Renal cortical epithelial cell (primary cell): ENCODE data around the gene MCEMP1. TPM values are rescaled to one million over a fixed set of nuclear protein-coding genes. Genes with fewer than 3 reads are reported as not detected.

ENCODE experiments used
- DNase-seq: peaks from one replicate; pipeline ENCODE4 v3.0.0-alpha.2; 2011; ENCODE audit warnings: low read depth
- total RNA-seq: library from RNA; depleted of rRNA; stranded (reverse); fragments of >200 nt; gene quantifications from 2 replicates; pipeline ENCODE4 v1.2.3, GENCODE V29; 2014

The MCEMP1 gene
- total RNA-seq = not detected in 2 replicates

GRCh38 chr19:7676854-7677253, at the start of gene MCEMP1:
TSS of gene MCEMP1 (plus strand) at chr19:7677090. CDS start at chr19:7677121, 31 bp downstream.
- DNase-seq = no peak

DNA sequence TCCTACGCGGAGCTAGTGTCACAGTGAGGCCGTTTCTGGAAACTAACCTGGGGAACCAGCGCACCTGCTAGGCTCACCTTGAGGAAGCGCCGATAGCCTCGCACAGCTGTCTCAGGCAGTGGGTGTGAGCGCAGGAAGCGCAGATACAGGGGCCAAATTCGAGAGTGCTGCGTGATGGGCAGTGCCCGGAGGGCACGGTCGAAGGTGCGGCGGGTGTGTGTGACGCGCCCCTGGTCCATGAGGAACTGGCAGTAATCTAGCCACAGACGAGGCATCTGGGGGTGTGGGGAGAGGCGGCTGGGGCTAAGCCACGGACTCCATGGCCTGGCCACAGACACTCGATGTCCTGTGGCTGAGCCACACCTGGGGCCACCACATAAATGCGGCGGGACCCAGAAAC, 49.7 kb upstream of the MCEMP1 start:
- no peak for DNase-seq

GRCh38 chr19:7628589-7629311, 48.1 kb upstream of the MCEMP1 start:
- DNase-seq = no peak

DNA sequence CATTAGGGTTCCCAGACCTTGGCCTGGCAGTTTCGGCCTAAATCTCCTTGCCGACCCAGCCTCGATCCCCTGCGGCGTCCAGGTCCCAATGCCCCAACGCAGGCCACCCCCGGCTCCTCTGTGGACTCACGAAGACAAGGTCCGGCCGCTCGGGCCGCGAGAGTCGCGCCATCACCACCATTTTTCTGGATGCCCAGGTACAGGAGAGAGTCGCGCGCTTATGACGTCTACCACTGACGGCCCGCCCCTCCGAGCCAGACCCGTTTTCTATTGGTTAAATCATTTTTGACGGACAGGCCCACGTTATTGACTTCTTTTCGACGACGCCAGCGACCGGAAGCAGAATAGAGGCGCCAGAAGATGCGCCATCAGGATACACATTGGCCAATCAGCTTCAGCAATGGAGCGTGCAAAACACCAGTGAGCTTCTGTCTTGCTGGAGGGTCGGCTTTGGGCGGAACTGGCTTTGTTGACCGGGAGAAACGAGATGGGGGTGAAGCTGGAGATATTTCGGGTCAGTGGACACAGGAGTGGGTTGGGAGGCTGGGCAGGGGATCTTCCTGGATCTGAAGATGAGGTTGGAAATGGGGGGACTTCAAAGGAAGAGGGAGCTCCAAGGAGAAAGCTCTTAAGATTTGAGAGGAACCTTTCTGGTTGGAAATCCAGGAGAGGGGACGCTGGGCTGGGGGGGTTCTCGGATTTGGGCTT, 47.4 kb upstream of the MCEMP1 start, which contains the start of the genes PET100 and XAB2:
TSS of gene PET100 (plus strand) at position 447 of the 708 bp plus-strand sequence. CDS start at position 488, 41 bp downstream.
TSS of gene XAB2 (minus strand) at position 199 of the 708 bp plus-strand sequence. CDS start at position 181, 18 bp downstream.
- DNase-seq = peak; percentile 98

GRCh38 chr19:7631577-7631976, 45.3 kb upstream of the MCEMP1 start:
- no peak for DNase-seq

GRCh38 chr19:7632340-7633203, 44.3 kb upstream of the MCEMP1 start:
- no peak for DNase-seq

DNA sequence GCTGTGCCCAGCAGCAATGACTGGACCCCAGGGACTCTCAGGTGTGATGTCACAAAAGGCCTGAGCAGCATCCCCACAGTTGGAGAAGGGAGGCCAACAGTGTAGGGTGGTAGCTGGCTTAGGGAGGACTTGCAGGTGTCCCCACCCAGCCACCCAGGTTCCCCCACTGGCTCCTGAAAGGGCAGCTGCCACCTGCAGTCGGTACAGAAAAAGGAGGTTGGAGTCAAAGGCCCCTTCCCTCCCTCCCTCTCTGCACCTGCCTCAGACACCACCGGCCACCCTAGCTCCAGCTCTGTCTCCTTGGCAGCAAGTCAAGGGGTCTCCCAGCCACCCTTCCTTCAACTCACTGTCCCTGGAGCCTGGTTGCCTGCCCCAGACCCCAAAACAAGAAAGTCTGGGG, 43.2 kb upstream of the MCEMP1 start, which contains the start of gene PCP2:
TSS of gene PCP2 (minus strand) at position 22 of the 400 bp plus-strand sequence. CDS start 262 bp downstream, outside the sequence.
- DNase-seq = no peak

DNA sequence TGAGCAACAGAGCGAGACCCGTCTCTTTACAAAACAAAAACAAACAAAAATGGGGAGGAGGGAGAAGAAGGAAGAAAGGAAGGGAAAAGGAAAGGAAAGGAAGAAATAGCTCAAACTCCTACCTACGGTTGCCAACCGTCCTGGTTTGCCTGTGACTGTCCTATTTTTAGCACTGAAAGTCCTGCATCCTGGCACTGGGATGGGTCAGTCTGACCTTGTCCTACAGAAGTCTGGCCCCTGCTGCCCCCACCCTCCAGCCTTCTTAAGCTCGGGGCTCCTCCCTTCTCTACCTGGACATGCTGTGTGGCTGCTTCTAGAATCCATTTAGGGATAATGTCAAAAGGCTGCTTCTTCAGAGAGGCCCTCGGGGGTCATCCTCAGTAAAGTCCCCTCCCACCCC, 41.2 kb upstream of the MCEMP1 start:
- DNase-seq = no peak

DNA sequence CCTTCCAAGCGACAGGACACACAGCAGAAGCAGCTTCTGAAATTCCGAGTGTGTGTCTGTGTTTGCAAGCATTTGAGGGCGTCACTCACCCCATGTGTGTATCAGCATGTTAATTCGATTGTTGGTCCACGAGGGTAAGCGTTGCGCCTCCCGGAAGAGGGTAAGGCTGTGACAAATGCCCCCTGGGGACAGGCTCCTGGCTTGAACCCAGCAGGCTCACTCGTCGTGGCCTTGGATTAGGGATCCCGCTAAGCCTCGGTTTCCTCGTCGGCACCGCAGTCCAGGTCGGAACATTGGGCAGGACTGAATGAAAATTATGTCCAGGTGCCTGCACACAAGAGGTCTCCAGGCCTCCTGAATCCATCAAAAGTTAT, 40.6 kb upstream of the MCEMP1 start:
- DNase-seq = no peak

DNA sequence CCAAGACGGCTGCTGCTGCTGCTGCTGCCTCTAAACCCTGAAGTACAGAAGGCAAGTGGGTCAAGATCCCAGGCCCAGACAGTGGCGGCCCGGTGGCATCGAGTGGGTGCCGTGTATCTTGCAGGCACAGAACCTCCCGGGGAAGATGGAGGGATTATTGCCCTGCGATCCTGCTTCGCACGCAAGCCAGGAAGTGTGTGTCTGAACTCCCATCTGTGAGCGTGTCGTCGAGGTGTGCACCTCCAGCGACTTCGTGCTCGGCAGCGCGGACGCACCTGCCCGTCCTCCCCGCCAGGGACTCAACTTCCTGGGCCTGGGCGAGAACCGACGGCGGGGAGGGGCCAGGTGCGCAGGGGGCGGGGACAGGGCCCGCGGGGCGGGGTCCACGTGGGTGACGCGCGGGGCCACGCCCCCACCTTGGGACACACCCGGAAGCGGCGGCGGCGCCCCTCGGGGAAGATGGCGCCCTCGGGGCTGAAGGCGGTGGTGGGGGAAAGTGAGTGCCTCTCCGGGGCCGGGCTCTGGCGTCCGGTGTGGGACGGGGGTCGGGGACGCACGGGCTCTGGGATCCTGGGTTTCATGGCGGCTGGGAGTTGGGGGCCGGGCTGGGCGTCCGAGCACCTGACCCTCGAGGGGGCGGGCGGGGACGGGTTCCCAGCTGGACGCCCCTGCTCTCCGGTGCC, 40.1 kb upstream of the MCEMP1 start, which contains the start of gene STXBP2:
TSS of gene STXBP2 (plus strand) at position 420 of the 683 bp plus-strand sequence. CDS start at position 460, 40 bp downstream.
- DNase-seq = peak; percentile 19

- DNase-seq = no peak
These were observed 39.3 kb upstream of the MCEMP1 start for GRCh38 chr19:7637374-7638256.

DNA sequence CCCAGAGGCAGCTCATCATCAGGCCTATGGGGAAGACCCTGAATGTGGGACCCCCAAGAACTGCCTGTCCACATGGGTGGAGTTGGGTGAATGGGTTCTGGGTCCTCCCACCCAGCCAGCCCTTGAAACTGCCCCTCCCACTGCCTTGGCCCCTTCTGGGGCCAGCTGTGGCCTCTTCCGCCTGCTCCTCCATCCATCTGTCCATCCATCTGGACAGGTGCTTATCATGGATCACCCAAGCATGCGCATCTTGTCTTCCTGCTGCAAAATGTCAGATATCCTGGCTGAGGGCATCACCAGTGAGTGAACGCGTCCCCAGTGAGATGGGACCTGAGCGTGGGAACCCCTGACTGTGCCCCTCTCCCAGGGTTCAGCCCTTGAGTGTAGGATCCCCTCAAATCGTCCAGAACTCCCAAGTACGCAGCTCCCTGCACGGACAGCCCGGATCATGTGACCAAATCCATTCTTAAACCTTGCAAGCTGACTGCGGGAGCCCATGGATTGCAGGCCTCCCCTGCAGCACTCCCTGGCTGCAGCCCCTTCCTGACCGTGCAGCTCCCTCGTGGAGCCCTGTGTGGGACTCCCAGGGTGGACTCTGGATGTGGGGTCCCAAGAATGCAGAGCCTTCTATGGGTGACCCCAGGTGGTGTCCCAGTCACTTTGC, 38.0 kb upstream of the MCEMP1 start:
- no peak for DNase-seq

GRCh38 chr19:7639863-7640348, 37.0 kb upstream of the MCEMP1 start:
- DNase-seq = no peak

DNA sequence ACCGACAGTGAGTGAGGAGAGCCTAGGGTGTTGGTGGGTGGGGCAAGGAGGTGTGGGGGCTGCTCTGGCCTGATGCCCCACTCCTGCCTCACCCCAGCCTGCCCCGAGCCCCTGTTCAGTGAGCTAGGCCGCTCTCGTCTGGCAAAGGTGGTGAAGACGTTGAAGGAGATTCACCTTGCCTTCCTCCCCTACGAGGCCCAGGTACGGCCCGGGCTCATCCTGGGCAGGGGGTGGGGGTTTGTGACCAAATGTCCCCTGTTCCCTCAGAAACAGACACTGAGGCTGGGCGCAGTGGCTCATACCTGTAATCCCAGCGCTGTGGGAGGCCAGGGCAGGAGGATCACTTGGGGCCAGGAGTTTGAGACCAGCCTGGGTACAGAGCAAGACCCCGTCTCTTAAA, 36.1 kb upstream of the MCEMP1 start:
- DNase-seq = no peak

- DNase-seq = no peak
These were observed 35.3 kb upstream of the MCEMP1 start for GRCh38 chr19:7641290-7642276.

DNA sequence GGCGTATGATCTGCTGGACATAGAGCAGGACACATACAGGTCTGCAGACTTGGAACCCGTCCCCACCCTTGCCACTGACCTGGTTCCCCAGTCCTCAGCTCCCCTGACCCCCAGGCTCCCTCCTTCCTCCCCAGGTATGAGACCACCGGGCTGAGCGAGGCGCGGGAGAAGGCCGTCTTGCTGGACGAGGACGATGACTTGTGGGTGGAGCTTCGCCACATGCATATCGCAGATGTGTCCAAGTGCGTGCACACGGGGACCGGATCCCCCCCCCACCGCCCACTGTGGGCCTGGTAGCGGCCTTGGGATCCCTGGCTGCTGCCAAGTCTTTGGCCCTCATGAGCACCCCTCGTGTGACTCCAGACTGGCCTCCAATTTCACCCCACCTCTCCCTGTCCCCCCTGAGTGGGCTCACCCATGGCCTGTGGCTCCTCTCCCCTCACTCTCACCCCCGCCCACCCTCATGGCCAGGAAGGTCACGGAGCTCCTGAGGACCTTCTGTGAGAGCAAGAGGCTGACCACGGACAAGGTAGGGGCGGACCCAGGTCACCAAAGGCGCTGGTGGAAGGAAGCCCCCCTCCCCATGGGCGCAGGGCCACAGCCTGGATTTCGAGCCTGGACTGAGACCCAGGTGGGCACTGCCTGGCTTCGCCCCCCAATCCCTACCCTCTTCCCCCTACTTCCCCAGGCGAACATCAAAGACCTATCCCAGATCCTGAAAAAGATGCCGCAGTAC, 34.4 kb upstream of the MCEMP1 start:
- DNase-seq = no peak

GRCh38 chr19:7643031-7643415, 33.9 kb upstream of the MCEMP1 start:
- no peak for DNase-seq
